MM.1S (cell line): ENCODE data around the gene PTGIS.

Experiments
- DNase-seq: peaks from one replicate; pipeline ENCODE4 v3.0.0-alpha.2; 2015
- H2AFZ ChIP-seq: fragments of 300-600 bp; sonication (generic); 2 replicates; pipeline ENCODE4 v1.6.0; 2016; ENCODE audit warnings: antibody characterized with exemption, low read length
- H3F3A ChIP-seq: fragments of 300-600 bp; sonication (generic); 2 replicates; pipeline ENCODE4 v1.6.1; 2016; ENCODE audit warnings: mild to moderate bottlenecking, antibody characterized with exemption, low read length, moderate library complexity, mixed read lengths; ENCODE audit not compliant: insufficient read depth
- H3K27ac ChIP-seq: fragments of 300-600 bp; sonication (generic); 2 replicates; pipeline ENCODE4 v1.5.1; 2016; ENCODE audit warnings: mild to moderate bottlenecking, low read length
- H3K27me3 ChIP-seq: fragments of 300-600 bp; sonication (generic); replicated peaks from 2 replicates; pipeline ENCODE4 v1.6.0; 2016; ENCODE audit warnings: low read length; ENCODE audit not compliant: insufficient read depth
- H3K36me3 ChIP-seq: fragments of 300-600 bp; sonication (generic); replicated peaks from 2 replicates; pipeline ENCODE4 v1.6.1; 2016; ENCODE audit warnings: mild to moderate bottlenecking, low read length, mixed read lengths; ENCODE audit not compliant: insufficient read depth
- H3K4me1 ChIP-seq: fragments of 300-600 bp; sonication (generic); 2 replicates; pipeline ENCODE4 v1.6.1; 2016; ENCODE audit warnings: low read length, mixed read lengths
- H3K4me2 ChIP-seq: fragments of 300-600 bp; sonication (generic); 2 replicates; pipeline ENCODE4 v1.6.0; 2016; ENCODE audit warnings: low read depth, low read length
- H3K4me3 ChIP-seq: fragments of 300-600 bp; sonication (generic); 2 replicates; pipeline ENCODE4 v1.5.1; 2016; ENCODE audit warnings: low read length, mixed read lengths
- H3K79me2 ChIP-seq: fragments of 300-600 bp; sonication (generic); 2 replicates; pipeline ENCODE4 v1.6.1; 2016; ENCODE audit warnings: mixed run types, low read length, mixed read lengths
- H3K9ac ChIP-seq: fragments of 300-600 bp; sonication (generic); 2 replicates; pipeline ENCODE4 v1.6.1; 2016; ENCODE audit warnings: low read length, mixed read lengths
- H3K9me2 ChIP-seq: fragments of 300-600 bp; sonication (generic); replicated peaks from 2 replicates; pipeline ENCODE4 v1.6.1; 2016; ENCODE audit warnings: mild to moderate bottlenecking, low read length, mixed read lengths; ENCODE audit not compliant: insufficient read depth
- H3K9me3 ChIP-seq: fragments of 300-600 bp; sonication (generic); replicated peaks from 2 replicates; pipeline ENCODE4 v1.6.1; 2016; ENCODE audit warnings: mild to moderate bottlenecking, low read length, mixed read lengths; ENCODE audit not compliant: insufficient read depth
- H4K20me1 ChIP-seq: fragments of 300-600 bp; sonication (generic); 2 replicates; pipeline ENCODE4 v1.6.1; 2016; ENCODE audit warnings: mild to moderate bottlenecking, low read length, moderate library complexity, mixed read lengths; ENCODE audit not compliant: insufficient read depth
- EZH2 ChIP-seq: fragments of 300-600 bp; sonication (generic); optimal IDR thresholded peaks from 2 replicates; pipeline ENCODE3; 2017; ENCODE audit warnings: low read depth, mild to moderate bottlenecking, antibody characterized with exemption, low read length, mixed read lengths
- EZH2phosphoT487 ChIP-seq: fragments of 300-600 bp; sonication (generic); IDR thresholded peaks from 2 replicates; pipeline ENCODE4 v1.6.1; 2018; ENCODE audit warnings: antibody characterized with exemption, low read length
- TF ChIP-seq, protein P1 (sequence below): fragments of 300-600 bp; sonication (generic); IDR thresholded peaks from 2 replicates; pipeline ENCODE4 v1.5.1; 2016; ENCODE audit warnings: antibody characterized with exemption, low read length, mixed read lengths

The PTGIS gene

DNA sequence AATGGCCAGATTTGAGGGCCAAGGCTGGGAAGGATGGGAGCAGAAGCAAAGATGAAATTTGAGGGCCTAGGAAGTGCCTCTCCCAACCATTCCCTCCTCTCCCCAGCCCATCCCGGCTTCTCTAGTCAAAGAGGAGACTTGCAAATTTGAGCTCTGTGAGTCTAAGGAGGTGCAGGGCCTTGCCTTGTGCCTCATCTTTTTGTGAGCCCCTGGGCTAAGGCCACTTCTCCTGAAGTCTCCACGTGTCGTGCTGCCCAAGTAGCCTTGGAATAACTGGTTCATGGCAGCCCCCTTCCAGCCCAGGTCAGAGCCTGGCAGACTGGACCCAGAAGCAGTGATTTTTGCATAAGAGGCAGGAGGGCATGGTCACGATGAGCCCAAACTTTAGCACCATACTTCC, 6.7 kb downstream of the PTGIS start:
- Histone ChIP-seq H3K9me2 (no peaks in the 10 kb centered on the region), H3K27me3 (peaks cover 4% of the 10 kb centered on the region; the same call in 1 of the 2 replicates), H3K4me1 (no peaks in the 10 kb centered on the region), H3K9ac (no peak overlapping the region), H3K27ac (no peak overlapping the region), H3K9me3 (no peaks in the 10 kb centered on the region), H3K36me3 (no peaks in the 10 kb centered on the region), H3K79me2 (no peaks in the 10 kb centered on the region), H3K4me3 (no peak overlapping the region), H3F3A (no peaks in the 10 kb centered on the region), H3K4me2 (no peak overlapping the region), H2AFZ (no peak overlapping the region), H4K20me1 (no peaks in the 10 kb centered on the region)
- no peak for DNase-seq
- TF ChIP-seq EZH2 (no peak), EZH2phosphoT487 (no peak)
- TF ChIP-seq, protein P1, sequence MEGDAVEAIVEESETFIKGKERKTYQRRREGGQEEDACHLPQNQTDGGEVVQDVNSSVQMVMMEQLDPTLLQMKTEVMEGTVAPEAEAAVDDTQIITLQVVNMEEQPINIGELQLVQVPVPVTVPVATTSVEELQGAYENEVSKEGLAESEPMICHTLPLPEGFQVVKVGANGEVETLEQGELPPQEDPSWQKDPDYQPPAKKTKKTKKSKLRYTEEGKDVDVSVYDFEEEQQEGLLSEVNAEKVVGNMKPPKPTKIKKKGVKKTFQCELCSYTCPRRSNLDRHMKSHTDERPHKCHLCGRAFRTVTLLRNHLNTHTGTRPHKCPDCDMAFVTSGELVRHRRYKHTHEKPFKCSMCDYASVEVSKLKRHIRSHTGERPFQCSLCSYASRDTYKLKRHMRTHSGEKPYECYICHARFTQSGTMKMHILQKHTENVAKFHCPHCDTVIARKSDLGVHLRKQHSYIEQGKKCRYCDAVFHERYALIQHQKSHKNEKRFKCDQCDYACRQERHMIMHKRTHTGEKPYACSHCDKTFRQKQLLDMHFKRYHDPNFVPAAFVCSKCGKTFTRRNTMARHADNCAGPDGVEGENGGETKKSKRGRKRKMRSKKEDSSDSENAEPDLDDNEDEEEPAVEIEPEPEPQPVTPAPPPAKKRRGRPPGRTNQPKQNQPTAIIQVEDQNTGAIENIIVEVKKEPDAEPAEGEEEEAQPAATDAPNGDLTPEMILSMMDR = no peak

DNA sequence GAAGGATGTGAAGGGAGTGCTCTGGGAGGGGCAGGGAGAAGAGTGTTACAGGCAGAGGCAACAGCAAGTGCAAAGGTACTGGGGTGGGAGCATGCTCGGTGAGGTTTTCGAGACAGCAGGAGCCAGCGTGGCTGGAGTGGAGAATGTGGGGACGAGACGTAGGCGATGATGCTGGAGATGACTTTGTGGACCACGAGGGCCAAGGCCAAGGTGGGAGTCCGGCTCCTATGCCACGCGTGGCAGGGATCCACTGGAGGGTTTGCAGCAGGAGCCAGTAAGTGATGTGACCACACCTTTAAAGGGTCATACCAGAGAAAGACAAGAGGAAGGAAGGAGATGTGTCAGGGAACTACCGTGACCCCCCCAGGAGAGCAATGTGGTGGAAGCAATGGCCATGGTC, 7.3 kb downstream of the PTGIS start:
- no peaks in the 10 kb centered on the region for H4K20me1 ChIP-seq
- no peak overlapping the region for H2AFZ ChIP-seq
- H3K27ac ChIP-seq = no peak overlapping the region
- peaks cover 8% of the 10 kb centered on the region; the same call in 1 of the 2 replicates for H3K27me3 ChIP-seq
- H3K4me2 ChIP-seq = no peak overlapping the region
- H3K9me3 ChIP-seq = no peaks in the 10 kb centered on the region
- H3K79me2 ChIP-seq = no peaks in the 10 kb centered on the region
- no peak overlapping the region for H3K9ac ChIP-seq
- TF ChIP-seq, protein P1 = no peak
- TF ChIP-seq EZH2phosphoT487 = no peak
- no peak for TF ChIP-seq EZH2
- DNase-seq = no peak
- no peaks in the 10 kb centered on the region for H3K4me1 ChIP-seq
- no peaks in the 10 kb centered on the region for H3F3A ChIP-seq
- H3K4me3 ChIP-seq = no peak overlapping the region
- no peaks in the 10 kb centered on the region for H3K36me3 ChIP-seq
- H3K9me2 ChIP-seq = no peaks in the 10 kb centered on the region

DNA sequence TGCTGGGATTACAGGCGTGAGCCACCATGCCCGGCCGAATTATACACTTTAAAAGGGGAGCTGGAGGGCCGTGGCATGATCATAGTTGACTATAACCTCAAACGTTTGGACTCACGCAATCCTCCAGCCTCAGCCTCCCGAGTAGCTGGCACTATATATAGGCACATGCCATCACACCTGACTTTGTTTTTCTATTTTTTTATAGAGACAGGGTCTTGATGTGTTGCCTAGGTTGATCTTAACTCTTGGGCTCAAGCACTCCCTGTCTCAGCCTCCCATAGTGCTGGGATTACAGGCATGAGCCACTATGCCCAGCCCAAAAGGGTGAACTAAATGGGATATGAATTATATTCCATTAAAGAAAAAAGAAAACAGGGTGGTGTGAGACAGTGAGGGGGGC, 7.8 kb downstream of the PTGIS start:
- Histone ChIP-seq H3K36me3 (no peaks in the 10 kb centered on the region), H3K4me1 (no peaks in the 10 kb centered on the region), H3F3A (no peaks in the 10 kb centered on the region), H2AFZ (no peak overlapping the region), H3K4me2 (no peak overlapping the region), H3K9me2 (no peaks in the 10 kb centered on the region), H3K9ac (no peak overlapping the region), H3K4me3 (no peak overlapping the region), H3K9me3 (no peaks in the 10 kb centered on the region), H3K27me3 (peaks cover 10% of the 10 kb centered on the region; the same call in 1 of the 2 replicates), H4K20me1 (no peaks in the 10 kb centered on the region), H3K27ac (no peak overlapping the region), H3K79me2 (no peaks in the 10 kb centered on the region)
- TF ChIP-seq, protein P1 = no peak
- no peak for TF ChIP-seq EZH2
- TF ChIP-seq EZH2phosphoT487 = no peak
- DNase-seq = no peak
